Activated CD8-positive, alpha-beta memory T cell treated with anti-CD3 and anti-CD28 coated beads for 1 hour (primary cell): ENCODE measurements around the gene TMEM217.

Experiments
- DNase-seq, 2 donors: peaks; one replicate each; pipeline ENCODE4 v3.0.0-alpha.2; 2020; ENCODE audit warnings: low read depth in 1 of 2; ENCODE audit errors: extremely low read depth in 1 of 2

TMEM217 gene

DNA sequence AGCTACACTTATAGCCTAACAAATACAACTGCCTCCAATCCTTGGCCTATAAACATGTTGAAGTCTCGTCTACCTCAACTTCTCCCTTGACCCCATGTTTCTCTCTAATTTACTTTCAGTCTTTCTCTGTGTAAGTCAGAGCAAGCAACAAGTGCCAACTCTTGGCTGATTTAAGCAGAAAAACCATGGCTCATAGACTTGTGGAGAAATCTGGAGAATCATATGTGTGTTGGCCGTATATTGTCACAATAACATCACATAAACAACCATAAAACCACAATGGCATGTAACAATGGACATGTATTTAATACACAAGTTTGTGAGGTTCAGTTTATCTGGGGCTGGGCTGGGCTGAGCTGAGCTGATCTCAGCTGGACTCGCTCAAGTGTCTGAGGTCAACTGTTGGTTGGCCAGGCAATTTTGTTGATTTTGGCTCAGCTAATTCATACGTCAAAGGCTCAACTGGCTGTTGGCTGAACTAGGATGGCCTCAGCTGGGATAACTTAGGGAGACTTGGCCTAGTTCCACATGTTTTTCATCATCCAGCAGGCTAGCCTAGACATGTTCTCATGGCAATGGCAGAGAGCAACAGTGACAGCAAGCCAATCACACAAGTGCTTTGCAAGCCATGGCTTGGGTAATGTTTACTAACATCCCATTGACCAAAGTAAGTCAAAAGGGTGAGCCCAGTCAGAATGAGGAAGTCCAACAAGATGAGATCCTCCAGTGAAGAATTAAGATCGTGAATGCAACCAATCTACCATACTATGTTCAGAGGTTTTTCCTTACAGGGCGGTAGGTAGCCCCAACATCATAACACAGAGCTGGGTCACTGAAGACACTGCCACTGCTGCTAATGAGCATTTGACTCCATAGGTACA lies 13.3 kb downstream of the TMEM217 start:
- DNase-seq = no peak

DNA sequence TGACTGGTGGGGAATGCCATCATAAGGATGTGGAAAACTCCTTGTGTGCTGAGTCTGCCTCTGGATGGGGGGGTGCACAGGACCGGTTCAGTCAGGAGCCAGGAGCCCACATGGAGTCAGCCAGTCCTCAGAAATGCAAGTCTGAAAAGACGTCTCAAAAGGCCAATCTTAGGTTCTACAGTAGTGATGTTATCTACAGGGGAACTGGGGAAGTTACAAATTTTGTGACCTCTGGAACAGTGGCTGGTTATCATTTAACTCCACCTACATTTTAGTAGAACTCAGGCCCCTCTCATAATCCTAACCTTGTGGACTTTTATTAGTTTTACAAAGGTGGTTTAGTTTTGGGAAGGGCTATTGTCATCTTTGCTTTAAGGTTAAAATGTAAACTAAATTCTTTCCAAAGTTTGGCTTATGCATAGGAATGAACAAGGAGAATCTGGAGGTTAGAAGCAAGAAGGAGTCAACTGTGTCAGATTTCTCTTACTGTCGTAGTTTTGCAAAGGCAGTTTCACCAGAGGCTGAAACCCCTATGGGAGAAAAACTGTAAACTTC lies 14.1 kb downstream of the TMEM217 start:
- no peak for DNase-seq

DNA sequence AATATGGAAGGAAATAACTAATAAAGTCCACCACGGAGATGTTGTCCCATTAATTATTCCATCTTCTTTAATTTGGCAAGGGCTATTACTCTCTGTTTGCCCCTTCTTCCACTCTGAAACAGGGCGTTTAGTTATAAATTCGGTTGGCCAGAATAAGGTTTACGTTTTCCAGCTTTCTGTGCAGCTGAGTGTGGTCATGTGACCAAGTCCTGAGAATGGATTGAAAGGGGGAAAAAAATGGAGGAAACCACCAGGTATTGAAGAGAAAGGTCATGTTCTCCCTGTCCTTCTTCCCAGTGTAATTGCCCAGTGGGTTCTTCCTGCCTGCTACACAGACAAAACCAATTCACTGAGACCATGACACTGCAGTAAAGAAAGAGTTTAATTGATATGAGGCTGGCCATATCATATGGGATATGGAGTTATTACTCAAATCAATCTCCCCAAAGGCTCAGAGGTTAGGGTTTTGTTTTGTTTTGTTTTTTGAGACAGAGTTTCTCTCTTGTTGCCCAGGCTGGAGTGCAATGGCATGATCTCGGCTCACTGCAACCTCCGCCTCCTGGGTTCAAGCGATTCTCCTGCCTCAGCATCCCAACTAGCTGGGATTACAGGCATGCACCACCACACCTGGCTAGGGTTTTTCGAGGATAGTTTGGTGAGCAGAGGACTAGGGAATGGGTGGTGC lies 14.7 kb downstream of the TMEM217 start:
- DNase-seq = no peak

DNA sequence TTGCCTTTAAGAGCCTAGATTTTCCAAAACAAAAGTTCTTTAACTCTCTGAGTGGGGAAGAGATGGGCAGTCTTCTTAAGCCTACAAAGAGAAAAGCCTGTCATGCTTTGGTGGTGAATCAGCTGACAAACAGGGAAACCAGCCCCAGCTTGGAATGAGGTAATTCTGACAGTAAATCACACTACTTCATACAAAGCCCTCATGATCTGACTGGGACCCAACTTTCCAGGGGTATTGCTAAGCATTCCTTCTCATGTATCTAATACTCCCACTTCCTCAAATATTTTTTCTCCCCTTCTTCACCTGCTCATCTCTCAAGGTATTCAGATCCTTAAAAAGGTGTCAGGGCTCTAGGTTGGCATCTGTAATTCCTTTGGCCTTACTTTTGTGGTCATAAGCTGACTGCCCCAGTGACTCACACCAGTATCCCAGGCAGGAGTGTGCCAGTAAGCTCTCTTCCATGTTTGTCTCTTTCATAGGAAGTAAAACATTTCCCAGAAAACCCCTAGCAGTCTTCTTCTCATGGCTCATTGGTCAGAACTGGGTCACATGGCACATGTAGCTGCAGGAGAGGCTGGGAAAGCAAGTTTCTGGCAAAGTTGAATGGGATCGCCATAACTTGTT lies 15.4 kb downstream of the TMEM217 start:
- no peak for DNase-seq

DNA sequence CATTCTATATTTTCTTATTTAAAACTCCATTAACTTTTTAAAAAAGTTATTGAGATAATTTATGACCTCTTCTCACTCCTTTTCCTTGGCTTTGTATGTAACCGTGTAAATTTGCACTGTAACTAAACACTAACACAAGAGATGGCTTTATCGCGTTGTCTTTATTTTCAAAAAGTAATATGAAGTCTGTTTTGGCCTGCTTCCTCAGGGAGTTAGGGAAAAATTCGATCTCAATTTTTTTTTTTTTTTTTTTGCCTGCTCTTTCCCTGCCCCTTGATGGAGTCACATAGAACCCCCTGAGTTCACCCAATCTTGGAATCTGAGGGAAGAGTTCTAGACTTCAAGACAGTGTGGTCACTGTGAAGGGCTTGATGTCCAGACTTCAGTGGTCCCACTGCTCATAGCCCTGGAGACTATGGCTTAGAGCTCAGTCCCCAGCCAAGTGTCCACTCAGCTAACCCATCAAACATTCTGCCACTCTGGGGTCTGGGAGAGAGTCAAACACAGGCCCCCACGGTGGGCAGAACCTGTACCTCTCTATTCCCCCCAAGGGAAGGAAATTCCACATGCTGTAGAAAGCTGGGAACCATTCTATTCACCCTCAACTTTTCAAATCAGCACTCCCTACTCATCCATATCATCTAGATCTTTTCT lies 16.0 kb downstream of the TMEM217 start:
- DNase-seq = no peak

DNA sequence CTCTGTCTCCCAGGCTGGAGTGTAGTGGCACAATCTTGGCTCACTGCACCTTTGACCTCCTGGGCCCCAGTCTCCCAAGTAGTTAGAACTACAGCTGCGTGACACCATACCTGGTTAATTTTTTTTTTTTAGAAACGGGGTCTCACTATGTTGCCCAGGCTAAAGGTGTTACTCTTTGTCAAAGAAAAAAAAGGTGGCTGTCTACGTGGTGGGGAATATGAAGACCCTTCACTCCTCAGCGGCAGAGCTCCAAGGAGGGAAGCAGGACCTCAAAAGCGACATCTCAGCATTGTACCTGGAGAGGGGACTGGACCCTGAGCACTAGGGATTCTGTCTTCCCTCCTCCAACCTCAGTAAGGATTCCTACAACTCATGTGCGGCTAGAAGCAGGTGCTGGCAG lies 16.8 kb downstream of the TMEM217 start:
- DNase-seq = no peak

DNA sequence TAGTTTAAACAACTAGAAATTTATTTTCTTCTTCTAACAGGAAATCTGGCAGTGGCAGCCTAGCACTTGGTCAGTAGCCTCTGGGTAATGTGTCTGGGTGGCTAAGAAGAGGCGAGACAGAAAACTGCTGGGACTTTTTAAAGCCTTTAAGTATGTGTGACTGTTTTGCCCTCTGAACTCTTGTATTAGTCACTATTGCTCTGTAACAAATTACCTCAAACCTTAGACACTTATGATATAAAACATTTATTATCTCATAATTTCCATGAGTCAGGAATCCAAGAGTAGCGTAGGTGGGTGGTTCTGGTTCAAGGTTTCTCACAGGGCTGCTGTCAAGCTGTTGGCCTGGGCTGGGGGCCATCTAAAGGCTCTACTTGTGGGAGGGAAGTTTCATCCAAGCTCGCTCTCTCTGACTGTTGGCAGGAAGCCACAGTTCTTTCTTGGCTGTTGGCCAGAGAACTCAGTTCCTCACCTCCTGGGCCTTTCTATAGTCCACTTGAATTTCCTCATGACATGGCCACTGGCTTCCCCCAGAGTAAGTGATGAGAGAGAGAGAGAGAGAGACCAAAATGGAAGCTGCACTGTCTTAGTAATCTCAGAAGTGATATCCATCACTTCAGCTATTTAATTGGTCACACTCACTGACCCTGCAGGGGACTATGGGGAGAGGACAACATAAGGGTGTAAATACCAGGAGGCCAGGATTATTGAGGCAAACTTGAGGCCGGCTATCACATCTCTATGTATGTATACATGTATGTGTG lies 17.8 kb downstream of the TMEM217 start:
- DNase-seq = no peak

DNA sequence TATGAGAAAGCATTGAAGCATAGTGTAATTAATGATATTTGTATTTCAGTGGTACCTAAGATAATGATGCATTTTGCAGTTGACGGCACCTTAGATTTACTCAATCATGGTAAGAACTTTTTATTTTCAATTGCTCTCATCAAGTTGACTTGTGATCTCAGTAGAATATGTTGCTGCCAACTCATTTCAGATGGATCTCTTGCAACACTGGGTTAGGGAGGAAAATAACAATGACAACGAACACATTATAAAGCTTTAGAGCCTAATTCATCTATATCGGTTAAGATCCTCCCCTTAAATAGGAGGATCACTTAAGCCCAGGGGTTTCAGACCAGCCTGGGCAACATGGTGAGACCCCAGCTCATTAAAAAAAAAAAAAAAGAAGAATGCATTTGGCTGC lies 18.4 kb downstream of the TMEM217 start:
- DNase-seq = no peak

DNA sequence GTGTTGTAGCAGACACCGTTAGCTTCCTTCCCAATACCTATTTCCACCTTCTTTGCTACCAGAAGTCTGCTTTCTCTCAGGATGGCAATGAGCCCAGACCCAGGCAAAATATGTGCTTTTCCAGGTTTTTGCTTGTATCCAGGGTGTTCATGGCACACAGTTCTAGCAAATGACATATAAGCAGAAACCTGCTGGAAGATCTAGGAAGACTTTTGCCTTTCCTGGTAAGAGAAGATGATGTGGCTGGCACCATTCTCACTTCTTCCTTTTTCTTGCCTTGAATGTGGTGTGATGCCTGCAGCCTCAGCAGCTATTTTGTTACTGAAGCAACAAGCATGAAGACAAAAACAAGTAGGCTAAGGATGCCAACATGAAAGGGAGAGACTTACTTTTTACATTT lies 19.6 kb downstream of the TMEM217 start:
- DNase-seq = no peak

DNA sequence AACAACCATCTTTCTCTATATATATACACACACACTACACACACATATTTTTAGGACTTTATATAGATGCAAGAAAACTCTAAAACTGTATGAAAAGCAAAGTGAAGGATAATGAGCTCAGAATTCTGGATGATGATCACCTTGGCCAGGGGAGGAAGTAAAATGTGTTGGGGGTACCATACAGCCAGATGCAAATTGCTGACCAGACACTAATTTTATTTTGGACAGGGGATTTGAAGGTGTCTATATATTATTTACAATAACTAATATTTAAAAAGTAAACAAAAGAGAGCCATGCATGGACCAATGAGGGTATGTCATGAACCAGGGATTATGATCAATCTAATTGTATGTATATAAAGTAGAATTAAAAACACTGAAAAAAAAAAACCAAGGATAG lies 20.2 kb downstream of the TMEM217 start:
- DNase-seq = no peak

DNA sequence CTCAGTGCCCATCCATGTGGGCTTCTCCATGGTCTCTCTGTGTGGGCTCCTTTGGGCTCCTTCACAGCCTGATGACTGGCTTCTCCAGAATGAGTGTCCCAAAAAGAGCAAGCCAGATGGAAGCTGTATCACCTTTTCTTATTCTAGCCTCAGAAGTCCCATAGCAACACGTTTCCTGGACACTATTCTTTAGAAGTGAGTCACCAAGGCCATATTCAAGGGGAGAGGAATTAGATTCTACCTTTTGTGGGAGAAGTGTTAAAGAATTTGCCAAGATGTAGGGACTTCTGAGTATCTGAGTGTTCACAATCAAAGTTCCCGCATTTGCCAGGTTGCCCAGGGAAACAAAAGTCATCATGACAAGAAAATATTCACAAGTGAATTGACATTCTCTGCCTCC lies 21.0 kb downstream of the TMEM217 start:
- no peak for DNase-seq

DNA sequence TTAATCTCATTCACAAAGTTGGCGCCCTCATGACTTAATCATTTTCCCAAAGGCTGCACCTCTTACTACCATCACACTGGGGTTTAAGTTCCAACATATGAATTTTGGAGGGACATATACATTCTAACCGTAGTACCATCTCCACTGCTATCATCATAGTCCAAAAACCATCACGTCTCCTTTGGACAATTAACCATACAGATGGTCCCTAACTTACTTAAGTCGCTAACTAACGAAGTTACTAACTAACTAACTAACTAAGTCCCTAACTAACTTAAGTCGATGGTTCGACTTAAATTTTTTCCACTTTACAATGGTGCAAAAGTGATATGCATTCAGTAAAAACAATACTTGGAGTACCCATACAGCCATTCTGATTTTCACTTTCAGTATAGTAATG lies 24.4 kb downstream of the TMEM217 start:
- no peak for DNase-seq

DNA sequence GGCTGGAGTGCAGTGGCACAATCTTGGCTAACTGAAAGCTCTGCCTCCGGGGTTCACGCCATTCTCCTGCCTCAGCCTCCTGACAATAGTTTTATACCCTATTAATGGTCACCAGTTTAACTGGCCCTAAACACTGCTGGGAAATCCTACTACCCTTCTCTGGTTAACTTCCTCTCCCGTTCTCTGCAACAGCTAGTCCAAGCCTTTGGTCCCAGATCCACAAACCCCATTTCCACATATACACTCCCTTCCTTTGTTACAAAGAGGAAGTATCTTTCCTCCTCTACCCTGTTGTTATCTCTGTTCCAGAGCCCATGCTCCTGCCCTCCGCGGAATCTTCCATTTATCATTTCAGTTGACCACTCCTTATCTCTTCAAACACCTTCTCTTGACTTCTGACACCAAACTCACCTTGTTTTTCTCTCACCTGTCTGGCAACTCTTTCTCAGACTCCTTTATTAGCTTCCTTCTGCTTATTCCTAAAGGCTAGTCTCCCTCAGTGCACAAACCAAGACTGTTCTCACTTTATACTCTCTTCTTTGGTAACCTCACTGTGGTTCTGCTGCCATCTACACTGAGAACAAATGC lies 25.4 kb downstream of the TMEM217 start:
- DNase-seq = no peak

DNA sequence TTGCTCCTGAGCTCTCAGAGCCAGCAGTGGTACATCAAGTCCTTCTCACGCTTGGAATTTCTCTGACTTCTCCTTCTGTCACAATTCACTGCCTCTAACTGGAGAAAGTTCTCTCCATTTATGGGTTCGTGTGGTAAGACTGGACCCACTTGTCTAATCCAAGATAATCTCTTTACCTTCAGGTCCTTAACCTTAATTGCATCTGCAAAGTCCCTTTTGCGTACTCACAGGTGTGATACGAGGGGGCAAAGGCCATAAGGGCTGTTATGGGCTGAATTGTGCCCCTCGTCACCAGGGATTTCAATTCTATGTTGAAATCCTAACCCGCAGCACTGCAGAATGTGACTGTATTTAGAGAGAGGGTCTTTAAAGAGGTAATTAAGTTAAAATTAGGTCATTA lies 27.8 kb downstream of the TMEM217 start:
- no peak for DNase-seq

DNA sequence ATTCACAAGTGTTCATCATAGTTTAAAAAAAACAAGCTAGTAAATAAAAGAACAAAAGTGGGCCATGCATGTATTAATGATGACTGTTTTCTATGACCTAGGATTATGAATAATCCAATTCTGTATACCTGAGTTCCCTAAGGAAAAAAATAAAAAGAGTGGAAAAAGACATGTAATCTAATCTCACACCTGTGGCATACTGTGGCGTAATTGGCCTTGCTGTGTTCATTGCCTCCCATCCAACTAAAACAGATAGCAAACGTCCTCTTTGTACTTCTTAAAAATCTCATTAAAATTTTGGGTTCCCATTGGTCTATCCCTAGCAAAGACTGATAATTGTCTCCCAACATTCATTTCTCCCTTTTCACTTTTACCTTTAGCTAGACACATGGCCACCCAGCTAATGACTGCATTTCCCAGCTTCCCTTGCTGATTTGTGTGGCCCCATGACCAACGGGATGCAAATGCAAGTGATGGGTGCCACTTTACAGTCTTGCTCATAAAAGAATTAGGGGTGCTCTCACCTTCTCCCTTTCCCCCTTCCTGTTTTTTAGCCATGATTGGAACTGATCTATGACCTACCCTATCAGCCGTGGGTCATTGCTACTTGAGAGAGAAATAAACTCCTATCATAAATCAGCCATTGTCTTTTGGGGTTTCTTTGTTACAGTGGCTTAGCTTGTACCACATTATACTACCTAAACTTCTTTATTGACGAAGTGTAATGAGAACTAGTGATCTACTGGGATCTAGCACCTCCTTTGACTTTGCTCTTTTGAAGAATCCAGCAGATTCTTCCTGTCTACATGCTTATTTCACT lies 32.4 kb downstream of the TMEM217 start:
- no peak for DNase-seq

DNA sequence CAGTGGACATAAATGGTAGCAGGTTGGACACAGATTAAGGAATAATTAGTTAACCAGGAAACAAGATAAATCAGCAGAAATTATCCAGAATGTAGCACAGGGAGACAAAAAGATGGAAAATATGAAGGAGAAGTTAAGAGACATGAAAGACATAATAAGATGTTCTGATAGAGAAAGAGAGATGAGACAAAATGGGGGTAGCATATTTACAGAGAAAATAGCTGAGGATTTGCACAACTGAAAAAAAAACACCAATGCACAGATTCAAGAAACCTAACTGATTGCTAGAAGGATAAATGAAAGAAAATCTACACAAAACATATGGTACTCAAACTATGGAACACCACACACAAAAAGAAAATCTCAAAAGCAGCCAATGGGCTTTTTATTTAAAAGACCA lies 35.0 kb downstream of the TMEM217 start:
- no peak for DNase-seq

DNA sequence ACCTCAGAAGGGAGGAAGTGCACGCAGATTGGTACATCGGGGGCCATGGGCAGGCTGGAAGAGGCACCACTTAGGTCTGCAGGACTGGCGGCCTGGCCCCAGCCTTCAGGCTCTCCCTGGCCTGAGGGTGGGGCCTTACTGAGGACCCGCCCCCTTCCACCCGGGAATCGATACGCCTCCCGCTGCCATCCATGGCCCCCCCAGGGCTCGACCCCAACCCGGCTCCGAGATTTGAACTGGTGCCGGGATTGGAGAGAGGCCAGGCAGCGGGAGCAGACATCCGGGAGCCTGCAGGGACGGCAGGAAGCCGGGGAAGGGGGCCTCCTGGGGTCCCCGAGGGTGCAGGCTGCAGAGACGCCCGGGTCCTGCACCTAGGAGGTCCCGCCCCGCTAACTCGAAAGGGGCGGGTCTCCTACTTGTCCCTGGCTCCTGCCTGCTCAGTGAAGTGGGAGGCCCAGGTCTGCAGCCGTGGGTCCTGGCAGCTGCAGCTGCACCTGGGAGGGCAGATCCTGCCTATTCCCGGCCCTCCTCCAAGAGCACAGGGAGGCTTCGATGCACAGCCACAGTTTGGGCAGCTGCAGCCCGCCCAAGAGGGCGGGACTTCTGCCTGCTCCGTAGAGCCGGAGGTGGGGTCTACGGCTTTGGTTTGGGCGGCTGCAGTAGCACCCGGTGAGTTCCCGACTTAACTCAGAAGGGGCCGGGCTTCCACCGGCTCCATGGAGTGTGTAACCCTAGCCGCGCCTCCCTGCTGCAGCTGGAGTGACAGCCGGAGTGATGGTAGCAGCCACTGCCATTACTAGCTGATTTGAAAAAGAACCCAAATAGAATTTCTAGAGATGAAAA lies 35.6 kb downstream of the TMEM217 start:
- DNase-seq = peak in 1 of 2 donors; percentile 47

DNA sequence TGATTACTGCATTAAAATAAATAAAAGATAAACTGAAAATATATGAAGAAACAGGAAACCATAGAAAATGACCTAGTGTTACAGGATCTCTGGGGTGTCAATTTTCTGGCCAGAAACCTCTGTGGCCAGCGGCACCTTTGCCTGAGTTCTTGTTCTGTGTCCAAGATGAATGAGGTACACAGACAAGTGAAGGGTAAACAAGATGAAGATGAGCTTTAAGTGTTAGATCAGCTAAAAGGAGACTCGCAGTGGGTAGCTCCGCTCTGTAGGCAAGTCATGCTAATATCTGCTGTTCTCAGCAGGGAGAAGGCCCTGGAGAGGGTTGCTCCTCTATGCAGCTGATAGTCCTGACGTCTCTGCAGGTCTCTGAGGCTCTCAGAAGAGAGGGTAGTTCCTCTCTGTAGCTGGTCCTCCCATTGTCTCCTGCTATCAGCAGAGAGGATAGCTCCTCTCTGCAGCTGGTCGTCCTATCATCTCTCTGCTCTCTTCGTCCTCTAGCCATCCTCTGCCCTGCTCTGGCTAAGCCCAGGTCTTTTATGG lies 36.3 kb downstream of the TMEM217 start:
- no peak for DNase-seq
